Breast epithelium (tissue), 3 donors: ENCODE measurements around the gene CD80.

Experiments used
- CTCF ChIP-seq, 3 donors: fragments of 450-650 bp; IDR thresholded peaks; one replicate each; pipeline ENCODE4 v1.5.1; 2016 to 2017; ENCODE audit warnings: antibody characterized with exemption in 3 of 3, mild to moderate bottlenecking in 3 of 3, moderate library complexity in 3 of 3
- POLR2A ChIP-seq: fragments of 450-650 bp; IDR thresholded peaks from one replicate; pipeline ENCODE4 v1.6.1; 2016; ENCODE audit warnings: antibody characterized with exemption, mild to moderate bottlenecking, moderate library complexity
- POLR2AphosphoS5 ChIP-seq, 3 donors: sonication (generic); formaldehyde crosslinking; IDR thresholded peaks; one replicate each; pipeline ENCODE4 v1.6.1; 2017; ENCODE audit warnings: antibody characterized with exemption in 3 of 3

- TF ChIP-seq POLR2AphosphoS5 (IDR thresholded peaks at IDR 0.05) = no peak
- no peak for TF ChIP-seq CTCF (IDR thresholded peaks at IDR 0.05)
- no peak for TF ChIP-seq POLR2A
These were observed 1.5 kb downstream of the CD80 start for GRCh38 chr3:119557877-119558269.
